HG03135 (cell line): Measurements from ENCODE around the gene DNAJC12.
"Not testable (repeated sequence)": the region's sequence is repeated elsewhere in the genome, so short reads cannot be mapped to it uniquely, and the experiment has no call there.

ENCODE experiments used
- ATAC-seq: cut with Tn5 transposase; IDR thresholded peaks from one replicate; pipeline ENCODE4 v1.9.1; 2021; ENCODE audit warnings: mild to moderate bottlenecking, moderate library complexity; ENCODE audit not compliant: unreplicated experiment

The DNAJC12 gene

DNA sequence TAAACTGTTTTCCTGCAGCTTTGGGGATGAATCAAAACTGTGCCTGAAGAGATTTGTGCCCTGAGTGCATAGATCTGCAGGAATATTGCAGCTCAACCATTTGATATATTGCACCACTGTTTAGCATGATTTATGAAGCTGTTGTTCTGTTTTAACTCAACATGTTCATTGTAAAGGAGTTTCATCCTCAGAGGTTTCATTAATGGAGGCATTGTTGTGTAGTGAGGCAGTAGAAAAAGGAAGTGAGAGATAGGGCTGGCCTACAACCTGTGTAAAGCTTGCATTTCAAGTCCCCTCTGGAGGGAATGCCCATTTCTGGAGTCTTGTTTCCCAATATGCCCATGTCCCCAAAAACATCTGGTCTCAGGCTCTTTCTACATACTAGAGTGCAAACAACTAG lies 67.5 kb downstream of the DNAJC12 start:
- peak; percentile 57 for ATAC-seq

DNA sequence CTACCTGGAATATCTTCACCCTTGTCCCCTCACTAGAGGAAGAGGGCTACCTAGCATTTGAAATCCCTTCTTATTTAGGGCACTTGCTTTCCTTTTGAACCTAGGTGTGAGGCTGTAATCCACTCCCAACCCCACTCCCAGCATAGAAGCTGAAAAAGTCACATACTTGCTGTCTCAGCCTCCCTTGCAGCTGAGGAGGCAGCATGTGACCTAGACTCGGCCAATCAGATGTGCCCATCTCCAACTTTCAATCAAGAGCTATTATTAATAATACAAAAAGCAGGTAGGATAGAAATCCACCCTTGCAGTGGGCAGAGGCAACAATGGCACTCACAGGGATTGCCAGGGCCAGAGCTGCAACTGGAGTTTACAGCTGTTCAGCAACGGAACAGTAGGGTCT lies 70.7 kb downstream of the DNAJC12 start:
- ATAC-seq: no peak

DNA sequence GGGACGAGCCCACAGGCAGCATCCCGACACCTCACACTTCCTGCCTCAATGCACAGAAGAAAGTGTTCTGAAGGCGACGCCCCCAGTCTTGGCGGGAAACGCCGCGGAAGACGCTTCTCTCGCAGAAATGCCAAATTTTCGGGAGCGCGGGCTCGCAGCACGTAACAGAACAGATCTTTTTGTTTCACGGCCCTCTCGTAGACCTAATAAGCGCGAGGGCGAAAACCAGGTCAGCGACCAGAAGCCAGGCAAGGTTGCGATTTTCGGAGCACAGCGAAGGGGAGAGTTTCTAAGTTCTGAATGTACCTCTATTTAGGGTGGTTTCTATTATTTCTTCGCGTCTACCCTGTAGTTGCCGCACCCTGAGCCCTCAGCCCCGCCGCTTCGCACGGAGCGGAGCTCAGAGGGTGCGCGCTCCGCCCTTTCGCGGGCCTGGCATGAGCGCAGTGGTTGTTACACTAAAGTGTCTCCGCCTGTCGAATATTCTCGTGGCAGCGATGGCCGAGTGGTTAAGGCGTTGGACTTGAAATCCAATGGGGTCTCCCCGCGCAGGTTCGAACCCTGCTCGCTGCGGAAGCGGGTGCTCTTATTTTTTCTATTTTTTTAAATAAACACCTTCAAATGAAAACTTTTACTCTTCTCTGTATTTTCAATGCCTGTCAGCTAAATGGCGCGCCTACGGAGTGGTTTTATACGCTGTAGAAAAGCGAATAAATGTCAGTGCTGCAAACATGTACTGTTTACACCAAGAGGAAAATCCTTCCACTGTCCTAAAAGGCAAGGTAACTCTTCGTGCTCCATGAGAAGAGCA lies 73.8 kb downstream of the DNAJC12 start:
- peak; percentile 85 for ATAC-seq

DNA sequence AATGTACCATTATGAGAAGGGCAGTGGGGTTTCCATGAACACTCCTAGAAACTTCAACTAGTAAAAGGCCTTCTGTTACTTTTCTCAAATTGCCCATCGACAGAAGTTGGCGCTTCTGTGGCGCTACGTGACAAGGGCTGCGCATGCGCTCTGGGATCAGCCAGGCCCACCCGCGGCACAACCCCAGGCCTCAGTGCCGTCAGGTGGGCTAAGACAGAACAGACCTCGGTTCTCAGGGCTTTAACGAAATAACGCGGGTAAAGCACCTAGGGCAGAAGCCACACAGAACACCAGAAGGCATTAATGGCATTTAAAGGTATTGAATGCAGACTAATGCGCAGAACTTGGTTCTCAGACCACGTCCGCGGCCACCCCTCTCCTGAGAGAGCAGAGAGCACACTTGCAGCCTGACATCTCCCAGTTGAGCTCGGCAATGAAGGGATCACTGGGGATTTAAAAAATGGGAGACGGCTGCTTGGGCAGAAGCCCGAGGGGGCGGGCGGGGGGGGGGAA lies 74.4 kb downstream of the DNAJC12 start:
- ATAC-seq: peak; percentile 25

DNA sequence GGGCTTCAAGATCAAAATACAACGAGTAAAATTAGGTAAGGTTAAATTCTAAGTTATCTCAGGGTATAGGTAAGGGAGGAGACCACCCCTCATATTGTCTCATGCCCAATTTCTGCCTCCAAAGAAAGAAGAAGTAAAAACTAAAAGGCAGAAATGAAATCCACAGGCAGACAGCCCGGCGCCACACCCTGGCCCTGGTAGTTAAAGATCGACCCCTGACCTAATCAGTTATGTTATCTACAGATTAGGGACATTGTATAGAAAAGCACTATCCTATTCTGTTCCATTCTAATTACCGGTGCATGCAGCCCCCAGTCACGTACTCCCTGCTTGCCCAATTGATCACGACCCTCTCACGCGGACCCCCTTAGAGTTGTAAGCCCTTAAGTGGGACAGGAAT lies 75.4 kb downstream of the DNAJC12 start:
- not testable (repeated sequence) for ATAC-seq

DNA sequence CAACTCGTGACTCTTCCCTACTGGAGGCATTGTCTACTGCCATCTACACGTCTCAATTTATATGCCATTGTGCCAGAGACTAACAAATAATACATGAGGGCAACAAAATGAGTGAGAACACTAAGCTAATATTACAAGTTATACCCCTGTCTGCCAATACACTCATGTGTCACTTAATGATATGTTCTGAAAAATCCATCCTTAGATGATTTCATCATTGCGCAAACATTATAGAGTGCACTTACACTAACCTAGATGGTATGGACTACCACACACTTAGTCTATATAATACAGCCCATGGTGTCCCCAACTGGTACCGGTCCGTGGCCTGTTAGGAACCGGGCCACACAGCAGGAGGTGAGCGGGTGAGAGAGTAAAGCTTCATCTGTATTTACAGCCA lies 77.7 kb downstream of the DNAJC12 start:
- no peak for ATAC-seq
